HTERT RPE-1 (cell line): ENCODE data around the gene LIME1.
"Not testable (repeated sequence)": the region's sequence is repeated elsewhere in the genome, so short reads cannot be mapped to it uniquely, and the experiment has no call there.

Source experiments
- in situ Hi-C: fragments of 300-500 bp; cut with MboI; formaldehyde crosslinking; loops from 4 replicates; pipeline ENCODE4 v1.14.3; 2020; ENCODE audit warnings: low sequenced_read_pairs

Gene LIME1

DNA sequence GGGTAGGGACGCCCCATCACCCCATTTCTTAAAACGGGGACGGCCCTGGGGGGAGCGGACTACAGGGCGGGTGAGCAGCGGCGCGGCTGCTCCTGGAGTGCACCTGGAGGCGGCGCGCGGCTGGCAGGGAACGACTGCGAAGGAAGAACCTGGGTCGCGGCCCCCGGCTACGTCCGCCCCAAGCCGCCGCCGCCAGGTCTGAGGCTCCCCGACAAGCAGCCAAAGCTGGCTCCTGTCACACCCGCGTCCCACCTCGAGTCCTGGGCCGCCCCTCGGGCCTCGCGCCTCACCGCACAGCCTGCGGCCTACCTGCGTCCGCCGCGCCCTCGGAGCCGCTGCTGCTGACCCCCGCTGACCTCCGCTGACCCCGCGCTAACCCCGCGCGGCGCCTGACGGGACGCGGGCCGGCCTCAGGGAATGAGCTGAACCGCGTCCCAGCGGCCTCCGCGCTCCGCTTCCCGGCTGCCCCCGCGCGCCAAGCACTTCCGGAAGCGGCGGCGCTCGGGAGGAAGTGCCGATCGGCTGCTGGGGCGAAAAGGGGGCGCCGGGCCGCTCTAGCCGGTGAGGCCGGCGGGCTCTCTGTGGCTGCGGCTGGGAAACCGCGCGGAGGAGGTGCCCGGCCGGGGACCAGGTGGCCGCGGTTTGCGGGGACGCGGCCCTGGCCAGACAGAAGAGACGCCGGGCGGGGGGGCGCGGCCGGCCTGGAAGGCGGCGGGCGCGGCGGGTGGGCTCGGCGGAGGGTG, 28.7 kb upstream of the LIME1 start, which contains the start of the genes ARFRP1 and ZGPAT:
TSS of gene ARFRP1 (minus strand) at position 419 of the 743 bp plus-strand sequence. CDS start 885 bp downstream, outside the sequence.
TSS of gene ZGPAT (plus strand) at position 482 of the 743 bp plus-strand sequence. CDS start 542 bp downstream, outside the sequence.
- in situ Hi-C loops = no loop called here

DNA sequence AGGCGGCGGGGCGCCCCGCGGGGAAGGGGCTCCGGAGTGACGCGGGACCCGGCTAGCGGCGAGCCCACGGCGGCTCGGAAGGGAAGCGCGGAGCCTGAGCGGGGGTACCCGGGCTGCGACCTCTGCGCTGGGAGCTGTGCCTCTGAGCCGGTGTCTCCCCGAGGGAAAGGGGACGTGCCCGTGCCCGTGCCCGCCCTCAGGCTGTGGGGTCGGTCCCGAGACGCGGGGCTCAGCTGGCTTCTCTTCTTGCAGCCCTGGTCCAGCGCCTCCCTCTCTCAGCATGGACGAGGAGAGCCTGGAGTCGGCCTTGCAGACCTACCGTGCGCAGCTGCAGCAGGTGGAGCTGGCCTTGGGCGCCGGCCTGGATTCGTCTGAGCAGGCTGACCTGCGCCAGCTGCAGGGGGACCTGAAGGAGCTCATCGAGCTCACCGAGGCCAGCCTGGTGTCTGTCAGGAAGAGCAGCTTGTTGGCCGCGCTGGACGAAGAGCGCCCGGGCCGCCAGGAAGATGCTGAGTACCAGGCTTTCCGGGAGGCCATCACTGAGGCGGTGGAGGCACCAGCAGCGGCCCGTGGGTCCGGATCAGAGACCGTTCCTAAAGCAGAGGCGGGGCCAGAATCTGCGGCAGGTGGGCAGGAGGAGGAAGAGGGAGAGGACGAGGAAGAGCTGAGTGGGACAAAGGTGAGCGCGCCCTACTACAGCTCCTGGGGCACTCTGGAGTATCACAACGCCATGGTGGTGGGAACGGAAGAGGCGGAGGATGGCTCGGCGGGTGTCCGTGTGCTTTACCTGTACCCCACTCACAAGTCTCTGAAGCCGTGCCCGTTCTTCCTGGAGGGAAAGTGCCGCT, 27.9 kb upstream of the LIME1 start:
- in situ Hi-C loops = no loop called here

DNA sequence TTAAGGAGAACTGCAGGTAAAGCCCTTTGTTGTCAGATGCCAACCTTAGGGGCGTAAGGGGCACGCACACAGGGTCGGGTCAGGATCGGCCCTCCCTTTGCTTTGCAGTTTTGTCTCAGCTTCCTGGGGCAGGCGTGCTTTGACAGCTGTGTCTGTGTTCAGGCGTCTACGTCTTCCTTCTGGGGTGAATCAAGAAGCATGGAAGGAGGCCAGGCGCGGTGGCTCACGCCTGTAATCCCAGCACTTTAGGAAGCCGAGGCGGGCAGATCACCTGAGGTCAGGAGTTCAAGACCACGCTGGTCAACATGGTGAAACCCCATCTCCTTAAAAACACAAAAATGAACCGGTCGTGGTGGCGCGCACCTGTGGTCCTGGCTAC, 27.3 kb upstream of the LIME1 start:
- in situ Hi-C loops = no loop called here

DNA sequence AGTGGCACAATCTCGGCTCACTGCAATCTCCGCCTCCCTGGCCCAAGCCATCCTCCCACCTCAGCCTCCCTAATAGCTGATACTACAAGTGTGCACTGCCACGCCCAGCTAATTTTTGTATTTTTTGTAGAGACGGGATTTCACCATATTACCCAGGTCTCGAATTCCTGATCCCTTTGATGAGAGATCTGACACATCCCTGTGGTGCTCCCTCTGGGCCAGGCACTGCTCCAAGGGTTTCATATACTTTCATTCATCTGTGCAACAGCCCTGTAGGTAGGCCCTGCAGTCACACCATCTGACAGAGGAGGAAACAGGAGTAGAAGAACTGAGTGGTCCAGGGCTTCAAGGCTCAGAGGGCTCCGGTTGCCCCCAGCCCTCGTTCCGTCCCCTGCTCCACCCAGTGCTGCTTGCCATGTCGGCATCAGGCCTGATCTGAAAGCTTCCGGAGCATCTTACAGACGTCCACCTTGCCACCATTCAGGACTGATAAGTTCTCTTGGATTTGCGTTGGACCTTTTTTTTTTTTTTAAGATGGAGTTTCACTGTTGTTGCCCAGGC, 25.3 kb upstream of the LIME1 start:
- in situ Hi-C loops = no loop called here

DNA sequence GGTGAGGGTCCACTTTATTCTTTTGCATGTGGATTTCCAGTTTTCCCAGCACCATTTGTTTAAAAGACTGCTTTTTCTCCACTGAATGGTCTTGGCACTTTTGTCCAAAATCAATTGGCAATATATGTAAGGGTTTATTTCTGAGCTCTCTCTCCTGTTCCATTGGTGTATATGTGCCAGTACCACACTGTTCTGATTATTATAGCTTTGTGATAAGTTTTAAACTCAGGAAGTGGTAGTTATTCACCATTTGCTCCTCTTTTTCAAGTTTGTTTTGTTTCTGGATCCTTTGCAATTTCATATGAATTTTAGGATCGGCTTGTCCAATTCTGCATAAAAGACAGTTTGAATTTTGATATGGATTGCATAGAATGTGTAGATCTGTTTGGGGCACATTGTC, 24.3 kb upstream of the LIME1 start:
- in situ Hi-C loops = no loop called here

DNA sequence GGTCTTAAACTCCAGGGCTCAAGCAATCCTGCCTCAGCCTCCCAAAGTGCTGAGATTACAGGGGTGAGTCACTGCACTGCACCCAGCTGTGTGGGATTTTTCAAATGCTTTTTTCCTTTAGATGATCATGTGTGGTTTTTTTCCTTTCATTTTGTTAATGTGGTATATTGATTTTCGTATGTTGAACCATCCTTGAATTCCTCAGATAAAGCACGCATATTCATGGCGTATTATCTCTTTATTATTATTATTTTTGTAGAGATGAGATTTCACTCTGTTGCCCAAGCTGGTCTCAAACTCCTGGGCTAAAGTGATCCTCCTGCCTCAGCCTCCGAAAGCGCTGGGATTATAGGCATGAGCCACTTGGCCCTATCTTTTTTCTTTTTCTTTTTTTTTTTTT, 21.6 kb upstream of the LIME1 start:
- in situ Hi-C loops = no loop called here

DNA sequence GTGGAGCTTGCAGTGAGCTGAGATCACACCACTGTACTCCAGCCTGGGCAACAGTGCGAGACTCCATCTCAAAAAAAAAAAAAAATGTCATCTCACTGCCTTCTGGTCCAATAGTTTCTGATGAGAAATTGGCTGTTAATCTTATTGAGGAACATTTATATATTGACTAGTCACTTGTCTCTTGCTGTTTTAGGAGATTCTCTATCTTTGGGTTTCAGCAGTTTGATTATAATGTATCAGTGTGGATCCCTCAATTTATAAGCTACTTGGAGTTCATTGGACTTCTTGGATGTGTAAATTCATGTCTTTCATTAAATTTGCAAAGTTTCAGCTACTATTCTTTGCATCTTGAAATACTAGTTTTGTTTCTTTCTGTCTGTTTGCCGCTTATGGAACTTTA, 17.5 kb upstream of the LIME1 start:
- in situ Hi-C loops = no loop called here

DNA sequence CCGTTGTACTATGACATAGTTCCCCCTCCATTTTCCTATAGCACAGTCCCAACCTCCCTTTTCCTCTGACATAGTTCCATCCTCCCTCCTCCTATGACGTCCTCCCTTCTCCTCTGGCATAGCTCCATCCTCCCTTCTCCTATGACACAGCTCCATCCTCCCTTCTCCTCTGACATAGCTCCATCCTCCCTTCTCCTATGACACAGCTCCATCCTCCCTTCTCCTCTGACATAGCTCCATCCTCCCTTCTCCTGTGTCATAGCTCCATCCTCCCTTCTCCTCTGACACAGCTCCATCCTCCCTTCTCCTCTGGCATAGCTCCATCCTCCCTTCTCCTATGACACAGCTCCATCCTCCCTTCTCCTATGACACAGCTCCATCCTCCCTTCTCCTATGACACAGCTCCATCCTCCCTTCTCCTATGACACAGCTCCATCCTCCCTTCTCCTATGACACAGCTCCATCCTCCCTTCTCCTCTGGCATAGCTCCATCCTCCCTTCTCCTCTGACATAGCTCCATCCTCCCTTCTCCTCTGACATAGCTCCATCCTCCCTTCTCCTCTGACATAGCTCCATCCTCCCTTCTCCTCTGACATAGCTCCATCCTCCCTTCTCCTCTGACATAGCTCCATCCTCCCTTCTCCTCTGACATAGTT, 13.4 kb upstream of the LIME1 start:
- in situ Hi-C loops = not testable (repeated sequence)

DNA sequence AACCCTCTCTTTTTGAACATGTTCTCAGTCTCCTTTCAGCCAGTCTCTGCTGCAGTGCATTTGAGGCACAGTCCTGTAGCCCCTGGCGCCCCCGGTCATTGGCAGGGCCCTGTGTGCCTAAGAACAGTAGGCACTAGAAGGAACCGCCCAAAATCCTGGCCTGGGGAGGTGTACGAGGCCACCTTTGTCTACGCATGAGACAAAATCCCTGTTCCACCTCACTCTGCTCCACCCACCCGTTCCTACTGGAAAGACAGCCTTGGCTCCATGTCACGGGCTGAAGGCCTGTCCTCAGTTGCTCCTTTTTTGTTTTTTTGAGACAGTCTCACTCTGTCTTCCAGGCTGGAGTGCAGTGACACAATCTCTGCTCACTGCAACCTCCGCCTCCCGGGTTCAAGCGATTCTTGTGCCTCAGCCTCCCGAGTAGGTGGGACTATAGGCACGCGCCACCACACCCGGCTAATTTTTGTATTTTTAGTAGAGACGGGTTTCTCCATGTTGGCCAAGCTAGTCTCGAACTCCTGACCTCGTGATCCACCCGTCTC, 6.2 kb upstream of the LIME1 start:
- in situ Hi-C loops = not testable (repeated sequence)

DNA sequence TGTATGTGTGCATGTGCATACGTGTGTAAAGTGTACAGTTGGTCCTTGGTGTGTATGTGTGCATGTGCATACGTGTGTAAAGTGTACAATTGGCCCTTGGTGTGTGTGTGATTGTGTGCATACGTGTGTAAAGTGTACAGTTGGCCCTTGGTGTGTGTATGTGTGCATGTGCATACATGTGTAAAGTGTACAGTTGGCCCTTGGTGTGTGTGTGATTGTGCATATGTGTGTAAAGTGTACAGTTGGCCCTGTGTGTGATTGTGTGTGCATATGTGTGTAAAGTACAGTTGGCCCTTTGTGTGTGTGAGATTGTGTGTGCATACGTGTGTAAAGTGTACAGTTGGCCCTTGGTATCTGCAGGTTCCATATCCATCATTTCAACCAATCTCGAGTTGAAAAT, 5.1 kb upstream of the LIME1 start:
- in situ Hi-C loops = no loop called here

DNA sequence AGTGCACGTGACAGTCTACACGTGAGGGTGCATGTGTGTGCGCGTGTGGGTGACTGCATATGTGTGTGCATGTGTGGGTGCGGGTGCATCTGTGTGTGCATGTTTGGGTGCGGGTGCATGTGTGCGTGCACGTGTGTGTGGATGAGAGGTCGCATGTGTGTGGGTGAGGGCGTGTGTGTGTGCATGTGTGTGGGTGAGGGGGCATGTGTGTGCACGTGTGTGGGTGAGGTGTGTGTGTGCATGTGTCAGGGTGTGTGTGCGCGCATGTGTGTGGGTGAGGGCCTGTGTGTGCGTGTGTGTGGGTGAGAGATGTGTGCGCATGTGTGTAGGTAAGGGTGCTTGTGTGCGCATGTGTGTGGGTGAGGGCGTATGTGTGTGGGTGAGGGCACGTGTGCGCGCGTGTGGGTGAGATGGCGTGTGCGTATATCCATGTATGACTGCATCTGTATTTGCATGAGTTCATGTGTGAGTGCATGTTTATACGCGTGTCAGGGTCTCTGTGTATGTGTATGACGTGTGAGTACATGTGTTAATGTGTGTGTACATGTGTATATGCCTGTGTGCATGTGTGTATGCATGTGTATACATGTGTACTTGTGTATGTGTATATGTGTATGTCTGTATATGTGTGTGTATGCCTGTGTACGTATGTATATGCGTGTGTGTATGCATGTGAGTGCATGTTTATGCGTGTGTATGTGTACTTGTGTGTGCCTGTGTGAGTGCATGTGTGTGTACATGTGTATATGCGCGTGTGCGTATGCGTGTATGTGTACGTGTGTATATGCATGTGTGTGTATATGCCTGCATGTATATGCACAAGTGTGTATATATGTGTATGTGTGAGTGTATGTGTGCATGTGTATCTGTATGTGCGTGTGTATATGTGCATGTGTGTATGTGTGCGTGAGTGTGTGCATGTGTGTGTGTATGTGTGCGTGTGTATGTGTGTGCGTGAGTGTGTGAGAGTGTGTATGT, 4.1 kb upstream of the LIME1 start:
- in situ Hi-C loops = no loop called here

DNA sequence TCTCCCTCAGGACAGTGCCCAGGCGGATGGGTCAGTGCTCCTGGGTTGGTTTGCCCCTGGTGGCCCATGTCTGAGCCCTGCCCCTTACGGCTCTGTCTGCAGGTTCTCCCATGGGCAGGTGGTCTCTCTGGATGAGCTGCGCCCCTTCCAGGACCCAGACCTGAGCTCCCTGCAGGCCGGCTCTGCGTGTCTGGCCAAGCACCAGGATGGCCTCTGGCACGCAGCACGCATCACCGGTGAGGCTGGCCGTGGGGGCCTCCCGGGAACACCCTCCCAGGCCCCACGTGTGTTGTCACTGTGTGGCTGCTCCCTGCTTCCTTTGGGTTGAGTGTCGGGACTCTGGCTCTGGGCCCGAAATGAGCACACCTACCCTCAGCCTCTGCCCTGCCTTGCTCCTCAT, 3.3 kb upstream of the LIME1 start:
- in situ Hi-C loops = no loop called here

DNA sequence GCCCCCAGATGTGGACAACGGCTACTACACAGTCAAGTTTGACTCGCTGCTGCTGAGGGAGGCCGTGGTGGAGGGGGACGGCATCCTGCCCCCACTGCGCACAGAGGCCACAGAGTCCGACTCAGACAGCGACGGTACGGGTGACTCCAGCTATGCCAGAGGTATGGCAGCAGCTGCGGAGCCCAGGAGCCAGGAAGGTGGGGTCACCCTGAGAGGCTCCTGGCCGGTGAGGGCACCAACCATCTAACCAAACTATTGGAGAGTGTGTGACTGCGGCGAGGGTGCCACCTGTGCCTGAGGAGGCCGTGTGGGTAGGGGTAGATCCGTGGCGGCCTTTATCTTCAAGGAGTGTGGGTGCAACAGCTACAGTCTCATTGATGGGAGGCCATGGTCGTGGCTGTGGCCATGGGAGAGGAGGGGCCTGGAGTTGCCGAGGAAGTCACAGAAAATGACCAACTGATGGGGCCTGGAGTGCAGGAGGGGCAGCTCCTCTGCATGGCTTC, 2.8 kb upstream of the LIME1 start:
- in situ Hi-C loops = no loop called here

DNA sequence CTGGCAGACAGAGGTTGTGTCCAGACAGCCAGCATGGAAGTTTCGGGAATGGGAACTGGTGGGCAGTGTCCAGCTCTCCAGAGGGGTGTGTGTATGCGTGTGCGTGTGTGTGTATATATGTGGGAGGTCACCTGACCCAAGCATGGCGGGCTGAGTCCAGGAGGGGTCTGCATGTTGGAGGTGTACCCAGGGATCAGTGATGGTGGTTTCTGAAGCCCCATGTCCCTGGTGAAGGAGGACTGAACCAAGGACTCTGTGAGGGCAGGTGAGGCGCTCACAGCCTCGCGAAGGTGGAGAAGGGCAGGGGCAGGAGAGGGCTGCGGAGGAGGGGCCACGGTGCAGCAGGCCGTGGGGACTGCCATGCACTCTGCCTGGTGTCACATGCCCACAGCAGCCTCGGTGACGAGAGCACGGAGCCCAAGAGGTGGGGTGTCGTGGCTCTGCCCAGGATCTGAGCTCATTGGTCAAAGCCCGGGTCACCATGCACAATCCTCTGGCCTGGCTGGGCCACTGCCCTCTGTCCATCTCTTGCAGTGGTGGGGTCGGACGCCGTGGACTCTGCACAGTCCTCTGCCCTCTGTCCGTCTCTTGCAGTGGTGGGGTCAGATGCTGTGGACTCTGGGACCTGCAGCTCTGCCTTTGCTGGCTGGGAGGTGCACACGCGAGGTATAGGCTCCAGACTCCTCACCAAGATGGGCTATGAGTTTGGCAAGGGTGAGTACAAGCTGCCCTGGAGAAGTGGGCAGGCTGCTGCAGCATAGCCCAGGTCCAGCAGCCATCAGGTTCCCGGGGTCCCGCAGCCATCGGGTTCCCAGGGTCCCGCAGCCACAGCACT, 2.1 kb upstream of the LIME1 start:
- in situ Hi-C loops = no loop called here

DNA sequence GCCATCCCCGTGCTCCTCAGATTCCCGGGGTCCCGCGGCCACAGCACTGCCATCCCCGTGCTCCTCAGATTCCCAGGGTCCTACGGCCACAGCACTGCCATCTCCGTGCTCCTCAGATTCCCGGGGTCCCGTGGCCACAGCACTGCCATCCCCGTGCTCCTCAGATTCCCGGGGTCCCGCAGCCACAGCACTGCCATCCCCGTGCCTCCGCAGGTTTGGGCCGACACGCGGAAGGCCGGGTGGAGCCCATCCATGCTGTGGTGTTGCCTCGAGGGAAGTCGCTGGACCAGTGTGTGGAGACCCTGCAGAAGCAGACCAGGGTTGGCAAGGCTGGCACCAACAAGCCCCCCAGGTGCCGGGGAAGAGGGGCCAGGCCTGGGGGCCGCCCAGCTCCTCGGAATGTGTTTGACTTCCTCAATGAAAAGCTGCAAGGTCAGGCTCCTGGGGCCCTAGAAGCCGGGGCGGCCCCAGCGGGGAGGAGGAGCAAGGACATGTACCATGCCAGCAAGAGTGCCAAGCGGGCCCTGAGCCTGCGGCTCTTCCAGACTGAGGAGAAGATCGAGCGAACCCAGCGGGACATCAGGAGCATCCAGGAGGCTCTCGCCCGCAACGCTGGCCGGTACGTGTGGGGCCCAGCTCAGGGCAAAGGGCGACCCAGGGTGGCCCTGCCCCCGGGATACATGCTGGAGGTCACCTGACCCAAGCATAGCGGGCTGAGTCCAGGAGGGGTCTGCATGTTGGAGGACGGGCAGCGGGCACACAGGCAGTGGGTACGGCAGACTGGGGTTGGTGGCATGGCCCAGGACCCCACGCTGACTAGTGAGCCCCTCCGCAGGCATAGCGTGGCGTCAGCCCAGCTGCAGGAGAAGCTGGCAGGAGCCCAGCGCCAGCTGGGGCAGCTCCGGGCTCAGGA, 1.3 kb upstream of the LIME1 start:
- in situ Hi-C loops = no loop called here

DNA sequence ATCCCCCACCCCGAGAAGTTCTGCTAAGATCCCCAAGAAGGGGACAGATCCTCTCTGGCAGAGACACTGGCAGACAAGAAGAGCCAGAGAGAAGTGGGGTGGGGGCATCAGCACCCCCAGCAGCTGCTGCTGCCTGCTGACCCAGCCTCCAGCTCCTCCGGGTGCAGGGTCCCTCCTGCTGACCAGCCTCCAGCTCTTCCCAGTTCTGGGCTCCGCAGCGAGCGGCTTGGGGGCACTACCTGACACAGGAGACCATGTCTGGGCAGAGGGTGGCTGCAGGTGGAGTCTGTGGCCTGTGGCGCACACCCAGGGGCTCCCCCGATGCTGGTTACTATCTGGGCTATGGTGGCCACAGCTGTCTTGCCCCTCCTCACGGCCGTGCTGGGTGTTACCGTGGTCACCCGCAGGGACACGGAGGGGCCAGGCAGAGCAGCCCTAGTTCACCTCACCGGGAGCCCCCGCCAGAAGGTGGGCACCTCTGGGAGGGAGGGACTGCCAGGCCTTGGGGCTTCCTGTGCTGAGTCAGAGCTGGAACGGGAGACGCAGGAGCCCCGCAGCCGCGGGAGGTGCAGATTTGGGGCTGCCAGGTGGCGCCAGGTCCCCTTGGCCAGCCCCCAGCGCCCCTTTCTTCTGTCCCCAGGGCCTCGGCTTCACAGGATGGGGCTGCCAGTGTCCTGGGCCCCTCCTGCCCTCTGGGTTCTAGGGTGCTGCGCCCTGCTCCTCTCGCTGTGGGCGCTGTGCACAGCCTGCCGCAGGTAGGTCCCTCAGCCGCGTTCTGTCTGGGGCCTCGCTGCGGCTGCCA, 630 bp downstream of the LIME1 start:
- in situ Hi-C loops = no loop called here

DNA sequence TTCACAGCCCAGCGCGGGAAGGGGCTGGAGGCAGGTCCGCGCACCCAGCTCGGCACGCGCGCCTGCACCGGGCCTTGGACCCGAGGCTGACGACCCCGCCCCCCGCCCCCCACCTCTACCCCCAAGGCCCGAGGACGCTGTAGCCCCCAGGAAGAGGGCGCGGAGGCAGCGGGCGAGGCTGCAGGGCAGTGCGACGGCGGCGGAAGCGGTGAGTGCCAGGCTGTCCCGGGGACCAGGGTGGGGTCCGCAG, 1.2 kb downstream of the LIME1 start:
- in situ Hi-C loops = no loop called here
